ENCODE measurements around the gene PSMB9. TPM values are rescaled to one million over a fixed set of nuclear protein-coding genes. Genes with fewer than 3 reads are reported as not detected.
A peak's percentile ranks its signal among the peaks of the same experiment; 100 is the strongest.

Gene PSMB9
- total and polyA plus RNA-seq, 7 donors, result 10.2 to 233 (median 23.2) TPM

- Histone ChIP-seq H3K27ac (no peak overlapping the region), H3K36me3 (peaks cover 0 to 62% (median 26%) of the 10 kb centered on the region in 4 donors), H3K4me1 (peaks cover 0 to 5% (median 4%) of the 10 kb centered on the region in 4 donors), H3K9me3 (no peaks in the 10 kb centered on the region), H3K4me3 (no peak overlapping the region), H3K27me3 (no peaks in the 10 kb centered on the region)
- no peak for DNase-seq
- WGBS, 2 donors, result 82 to 90% methylated on average over 13 of the region's 13 CpGs
- intact Hi-C loops (cut with DNase I), result no loop called here
- no peak for TF ChIP-seq POLR2AphosphoS5 (IDR thresholded peaks at IDR 0.05)
- TF ChIP-seq EP300 (IDR thresholded peaks at IDR 0.05), result no peak
- no peak for TF ChIP-seq POLR2A (IDR thresholded peaks at IDR 0.05)
- no peak for TF ChIP-seq CTCF (IDR thresholded peaks at IDR 0.05)
Measured at GRCh38 chr6:32832535-32832934, 21.5 kb upstream of the PSMB9 start.

- Histone ChIP-seq H3K27me3 (no peaks in the 10 kb centered on the region), H3K9me3 (no peaks in the 10 kb centered on the region), H3K27ac (no peak overlapping the region), H3K4me1 (peaks cover 0 to 10% (median 9%) of the 10 kb centered on the region in 4 donors), H3K4me3 (no peak overlapping the region), H3K36me3 (peaks cover 0 to 57% (median 26%) of the 10 kb centered on the region in 4 donors)
- intact Hi-C loops (cut with DNase I), result no loop called here
- TF ChIP-seq EP300 (IDR thresholded peaks at IDR 0.05), result no peak
- no peak for TF ChIP-seq POLR2AphosphoS5 (IDR thresholded peaks at IDR 0.05)
- TF ChIP-seq POLR2A (IDR thresholded peaks at IDR 0.05), result no peak
- no peak for TF ChIP-seq CTCF (IDR thresholded peaks at IDR 0.05)
- DNase-seq, result no peak
- 84 to 92% methylated on average over 5 of the region's 5 CpGs for WGBS, 2 donors
Measured at GRCh38 chr6:32833664-32834063, 20.3 kb upstream of the PSMB9 start.

GRCh38 chr6:32835167-32835893, 18.7 kb upstream of the PSMB9 start:
- TF ChIP-seq CTCF (IDR thresholded peaks at IDR 0.05) (no peak), POLR2AphosphoS5 (IDR thresholded peaks at IDR 0.05) (no peak), POLR2A (IDR thresholded peaks at IDR 0.05) (no peak), EP300 (IDR thresholded peaks at IDR 0.05) (no peak)
- Histone ChIP-seq H3K27ac (no peak overlapping the region), H3K36me3 (peaks cover 0 to 44% (median 14%) of the 10 kb centered on the region in 4 donors), H3K9me3 (no peaks in the 10 kb centered on the region), H3K4me1 (peaks cover 0 to 12% (median 10%) of the 10 kb centered on the region in 4 donors), H3K4me3 (no peak overlapping the region), H3K27me3 (no peaks in the 10 kb centered on the region)
- intact Hi-C loops (cut with DNase I), result no loop called here
- DNase-seq, result no peak
- WGBS, 2 donors, result 96 to 97% methylated on average over 16 of the region's 16 CpGs

GRCh38 chr6:32836873-32837272, 17.1 kb upstream of the PSMB9 start:
- no peak for DNase-seq
- Histone ChIP-seq H3K9me3 (no peaks in the 10 kb centered on the region), H3K4me1 (peaks cover 0 to 13% (median 10%) of the 10 kb centered on the region in 4 donors), H3K36me3 (peaks cover 0 to 42% (median 6%) of the 10 kb centered on the region in 4 donors), H3K27me3 (no peaks in the 10 kb centered on the region), H3K4me3 (no peak overlapping the region), H3K27ac (peak overlapping the region in 1 of 4 donors; percentile 91)
- TF ChIP-seq CTCF (IDR thresholded peaks at IDR 0.05) (no peak), EP300 (IDR thresholded peaks at IDR 0.05) (no peak)
- WGBS, 2 donors, result 55 to 80% methylated on average over 2 of the region's 2 CpGs
- intact Hi-C loops (cut with DNase I), result no loop called here

Data from sigmoid colon (tissue), 7 donors.